Amygdala (tissue), 56 donors: ENCODE results near the gene GSTM4.

Experiments used
- DNase-seq, 56 donors: peaks; one replicate each; lab custom pipeline; 2025; lab: John Stamatoyannopoulos, UW

Gene GSTM4

DNA sequence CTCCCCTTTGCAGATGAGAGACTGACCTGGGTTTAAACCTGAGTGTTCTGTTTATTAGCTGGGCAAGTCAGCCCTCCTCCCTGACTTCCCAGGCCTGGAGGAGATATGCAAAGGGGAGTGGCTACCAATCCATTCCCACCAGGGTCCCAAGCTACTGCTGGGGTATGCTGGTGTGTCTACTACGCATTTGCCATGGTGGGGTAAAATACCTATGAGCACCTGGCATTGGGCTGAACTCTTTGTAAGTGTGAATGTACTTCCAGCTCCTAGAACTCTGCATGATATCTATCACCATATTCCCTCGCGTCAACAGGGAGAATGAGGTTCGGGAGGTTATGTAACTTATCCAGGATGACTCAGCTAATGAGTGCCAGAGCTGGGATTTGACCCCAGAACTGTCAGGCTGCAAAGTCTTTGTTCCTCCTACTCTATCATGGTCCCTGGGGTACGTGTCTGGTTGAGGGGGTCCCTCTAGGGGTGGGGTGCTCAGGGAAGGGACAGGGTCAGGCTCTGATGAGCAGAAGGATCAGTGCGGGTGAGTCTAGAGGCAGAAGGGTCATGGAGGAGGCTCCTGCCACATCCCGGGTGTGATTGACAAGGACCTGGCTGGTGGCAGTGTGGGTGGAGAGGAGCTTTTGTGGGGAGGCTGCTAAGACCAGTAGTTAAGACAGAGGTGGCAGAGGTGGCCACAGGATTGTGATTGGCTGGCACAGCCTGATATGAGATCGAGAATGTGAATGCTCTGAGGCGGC lies 19.5 kb upstream of the GSTM4 start:
- no peak for DNase-seq

DNA sequence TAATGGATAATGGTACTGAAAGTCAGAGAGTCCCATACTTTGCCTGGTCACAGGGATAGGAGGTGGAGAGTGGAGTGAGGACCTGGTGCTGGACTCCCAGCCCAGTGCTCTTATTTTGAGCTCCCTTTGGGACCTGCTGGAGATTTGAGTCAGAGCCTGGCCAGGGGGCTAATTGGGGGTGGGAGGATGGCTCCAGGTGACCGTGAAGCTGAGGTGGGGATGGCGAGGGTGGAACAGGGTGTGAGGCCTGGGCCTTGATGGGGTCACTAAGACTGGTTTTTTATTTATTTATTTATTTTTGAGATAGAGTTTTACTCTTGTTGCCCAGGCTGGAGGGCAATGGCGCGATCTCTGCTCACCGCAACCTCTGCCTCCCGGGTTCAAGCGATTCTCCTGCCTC lies 18.5 kb upstream of the GSTM4 start:
- no peak for DNase-seq

DNA sequence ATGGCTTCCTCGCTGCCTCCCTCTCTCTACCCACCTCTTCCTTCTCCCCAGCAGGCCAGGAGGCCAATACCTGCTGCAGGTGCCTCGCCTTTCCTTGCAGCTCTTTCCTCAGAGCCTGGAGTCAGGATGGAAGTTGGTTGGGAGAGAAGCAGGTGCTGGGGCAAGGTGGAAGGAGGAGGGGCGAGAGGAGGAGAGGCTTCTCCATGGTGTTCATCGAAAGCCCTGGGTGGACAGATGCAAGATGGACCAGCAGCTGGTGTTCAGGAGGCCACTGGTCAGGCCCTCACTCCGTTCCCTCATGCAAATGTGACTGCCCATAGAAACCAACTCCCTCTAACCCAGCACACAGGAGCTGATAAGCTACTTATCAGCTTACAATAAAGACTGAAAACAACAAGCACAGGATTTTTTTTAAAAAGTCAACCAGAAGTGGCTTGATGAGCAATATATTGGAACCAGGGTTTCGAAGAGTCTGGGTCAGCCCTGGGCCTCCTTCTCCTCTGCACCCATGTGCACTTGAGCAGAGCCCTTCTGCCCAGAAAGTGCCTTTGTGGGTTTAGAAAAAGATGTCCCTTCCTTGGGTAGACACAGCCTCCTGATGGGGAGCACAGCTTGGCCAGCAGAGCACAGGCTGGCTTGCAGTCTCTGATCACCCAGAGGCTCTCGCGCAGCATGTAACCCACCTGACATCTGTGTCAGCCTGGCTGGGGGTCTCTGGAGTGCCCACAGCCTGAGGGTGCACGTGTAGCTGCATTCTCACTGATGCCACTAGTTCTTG lies 16.6 kb upstream of the GSTM4 start:
- DNase-seq, result no peak

DNA sequence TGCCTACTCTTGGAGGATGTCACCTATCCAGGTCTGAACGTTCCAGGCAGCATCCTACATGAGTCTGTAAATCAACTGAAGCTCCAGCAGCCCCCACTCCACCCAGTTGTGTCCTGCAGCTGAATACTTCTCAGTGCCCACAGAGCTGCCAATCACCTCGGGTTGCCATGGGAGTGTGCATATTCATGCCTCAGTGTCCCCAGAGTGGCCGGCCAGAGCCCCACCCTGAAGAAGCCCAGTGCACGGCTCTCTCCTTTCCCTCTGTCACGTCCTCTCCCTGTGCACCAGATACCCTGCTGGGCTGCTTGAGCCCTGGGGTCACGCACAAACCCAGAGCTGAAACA lies 16.1 kb upstream of the GSTM4 start:
- no peak for DNase-seq

DNA sequence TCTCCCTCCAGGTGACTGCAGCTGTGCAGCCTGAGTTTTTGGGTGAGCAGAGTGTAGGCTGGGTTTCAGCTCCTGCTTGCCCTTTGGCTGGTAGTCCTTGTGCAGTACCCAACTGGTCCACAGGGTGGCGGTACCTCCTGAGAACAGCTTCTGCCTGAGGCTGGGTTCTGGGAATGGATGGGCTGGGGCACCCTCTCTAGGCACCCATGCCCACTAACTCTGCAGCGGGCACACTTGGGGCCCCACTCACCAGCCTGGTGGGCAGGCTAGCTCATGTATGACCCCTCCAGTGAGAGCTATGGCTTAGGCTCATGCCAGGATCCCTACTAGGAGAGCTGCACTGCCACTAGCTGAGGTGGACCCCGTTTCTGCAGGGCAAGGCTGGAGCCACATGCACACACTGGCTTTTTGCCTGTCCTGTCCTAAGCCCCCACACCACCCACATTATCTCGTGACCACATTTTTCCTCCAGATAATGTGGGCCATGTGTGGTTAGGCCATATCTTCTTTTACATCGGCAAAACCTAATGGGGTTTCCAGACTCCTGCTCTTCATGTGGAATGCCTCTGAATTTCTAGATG lies 15.5 kb upstream of the GSTM4 start:
- peak in 47 of 56 donors; percentile 35 to 91 (median 68) for DNase-seq

DNA sequence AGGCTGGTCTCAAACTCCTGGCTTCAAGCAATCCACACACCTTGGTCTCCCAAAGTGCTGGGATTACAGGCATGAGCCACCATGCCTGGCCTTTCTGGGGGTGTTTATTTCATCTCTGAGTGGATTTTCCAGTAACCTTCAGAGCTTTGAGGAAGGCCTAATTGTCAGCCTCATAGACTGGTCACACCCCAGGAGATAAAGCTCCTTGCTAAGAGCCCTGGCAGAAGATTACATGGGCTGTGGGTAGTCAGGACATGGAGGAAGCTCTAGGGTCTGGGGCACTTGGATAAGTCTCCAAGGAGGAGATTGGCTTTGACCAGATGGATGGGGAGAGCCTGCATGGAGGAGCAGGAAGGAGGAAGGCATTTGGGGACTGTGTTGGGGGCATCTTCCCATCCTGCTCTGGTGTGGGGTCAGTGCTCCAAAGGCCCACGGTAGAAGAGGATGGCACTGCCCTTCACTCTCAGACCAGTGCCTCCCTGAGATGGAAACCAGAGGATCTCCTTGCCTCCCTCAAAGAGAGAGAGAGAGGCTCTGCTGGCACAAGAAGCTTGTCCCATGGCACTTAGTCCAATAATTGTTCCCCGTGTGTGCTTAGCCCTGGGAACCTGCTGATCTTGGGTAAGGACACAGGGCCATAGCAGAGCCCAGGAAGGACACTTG lies 14.7 kb upstream of the GSTM4 start:
- DNase-seq, result no peak

DNA sequence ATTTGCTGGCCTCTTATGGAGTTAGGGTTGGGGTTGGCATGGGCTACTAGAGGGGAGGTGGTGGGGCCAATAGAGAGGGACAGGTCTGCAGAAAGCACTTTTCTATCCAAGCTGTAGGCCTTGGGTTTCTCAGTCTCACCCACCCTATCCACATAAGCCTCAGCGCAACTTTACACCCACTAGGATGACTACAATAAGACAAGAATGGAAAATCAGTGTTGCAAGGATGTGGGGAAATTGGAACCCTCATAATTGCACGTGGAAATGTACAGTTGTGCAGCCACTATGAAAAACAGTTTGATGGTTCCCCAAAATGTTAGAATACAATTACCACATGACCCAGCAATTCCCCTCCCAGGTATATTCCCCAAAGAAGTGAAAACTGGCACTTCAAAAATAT lies 14.0 kb upstream of the GSTM4 start:
- no peak for DNase-seq

DNA sequence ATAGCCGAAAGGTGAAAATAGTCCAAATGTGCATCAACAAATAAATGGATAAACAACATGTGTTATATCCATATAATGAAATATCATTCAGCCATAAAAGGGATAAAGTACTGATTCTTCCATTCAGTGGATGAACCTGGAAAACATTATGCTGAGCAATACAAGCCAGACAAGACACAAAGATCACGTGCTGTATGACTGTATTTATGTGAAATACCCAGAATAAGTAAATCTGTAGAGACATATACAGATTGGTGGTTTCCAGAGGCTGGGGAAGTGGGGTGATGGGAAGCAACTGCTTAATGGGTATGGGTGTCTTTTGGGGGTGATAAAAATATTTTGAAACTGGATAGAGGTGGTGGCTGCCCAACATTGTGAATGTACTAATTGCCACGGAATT lies 13.3 kb upstream of the GSTM4 start:
- no peak for DNase-seq

DNA sequence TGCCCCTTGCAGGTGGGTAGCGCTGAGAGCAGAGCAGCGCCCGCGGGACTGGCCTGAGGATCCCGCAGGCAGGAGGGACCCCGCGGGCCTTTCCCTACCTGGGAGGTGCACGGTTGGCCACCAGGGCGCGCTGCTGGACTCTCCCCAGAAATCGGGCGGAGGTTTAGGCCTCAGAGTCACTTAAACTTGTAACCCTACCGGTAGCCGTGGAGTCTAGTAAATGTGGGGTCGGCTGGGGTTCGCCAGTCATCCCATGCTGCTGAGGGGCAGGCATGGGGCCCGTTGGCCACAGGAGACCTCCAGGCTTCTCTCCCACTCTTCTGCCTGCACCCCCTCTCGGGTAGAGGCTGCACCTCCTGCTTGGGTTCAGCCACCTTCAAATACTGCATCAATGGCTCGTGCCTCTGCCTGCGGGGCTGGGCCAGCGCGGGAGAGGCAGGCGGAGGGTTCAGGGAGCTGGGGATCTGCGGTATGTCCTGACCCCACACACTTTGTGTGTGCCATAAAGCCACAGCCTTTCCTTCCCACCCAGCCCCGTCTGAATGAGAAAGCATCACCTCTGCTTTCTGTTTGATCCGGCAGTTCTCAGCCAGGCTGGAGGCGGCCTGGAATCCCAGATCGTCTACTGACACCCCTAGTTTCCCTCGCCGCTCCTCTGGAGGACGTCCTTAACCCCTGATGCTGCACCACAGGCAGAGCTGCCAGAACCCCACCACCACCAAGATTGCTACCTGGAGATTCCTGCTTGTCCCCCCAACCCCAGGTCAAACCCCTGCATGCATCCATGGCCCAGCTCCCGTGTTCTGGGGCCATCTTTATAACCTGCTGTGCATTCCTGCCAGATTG lies 12.3 kb upstream of the GSTM4 start:
- peak in 28 of 56 donors; percentile 17 to 77 (median 43) for DNase-seq

DNA sequence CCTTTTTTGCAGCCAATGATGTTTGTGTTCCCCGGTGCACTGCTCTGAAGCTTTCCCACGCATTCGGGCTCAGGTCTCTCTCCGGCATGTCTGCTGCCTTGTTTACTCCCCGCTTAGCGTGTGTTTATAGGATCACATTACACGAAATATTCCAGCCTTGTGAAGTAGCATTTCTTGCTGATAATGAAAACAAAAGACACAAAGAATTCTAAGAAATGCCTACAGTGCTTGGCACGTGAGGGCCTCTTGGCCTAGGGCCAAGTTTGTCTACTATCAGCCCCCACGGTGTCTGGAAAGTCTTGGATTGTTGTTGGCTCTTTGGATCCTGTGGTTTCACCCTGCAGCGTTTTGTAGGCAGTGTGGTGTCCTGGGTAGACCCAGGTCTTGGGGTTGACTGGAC lies 11.2 kb upstream of the GSTM4 start:
- no peak for DNase-seq

DNA sequence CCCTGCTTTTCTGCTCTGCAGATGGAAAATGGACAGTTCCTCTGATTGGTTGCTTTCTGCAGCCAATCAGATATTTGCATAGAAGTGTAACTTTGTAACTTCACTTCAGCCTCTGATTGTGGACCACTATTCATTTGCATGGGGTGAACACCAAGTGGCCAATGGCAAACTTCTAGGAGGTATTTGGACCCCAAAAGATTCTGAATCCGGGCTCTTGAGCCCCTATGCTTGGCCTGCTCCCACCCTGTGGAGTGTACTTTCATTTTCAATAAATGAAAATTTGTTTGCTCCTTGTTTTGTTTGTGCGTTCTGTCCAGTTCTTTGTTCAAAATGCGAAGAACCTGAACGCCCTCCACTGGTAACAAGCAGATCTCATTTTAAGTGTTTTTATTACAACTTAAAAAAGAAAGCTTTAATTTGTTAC lies 6.4 kb upstream of the GSTM4 start:
- DNase-seq, result no peak

DNA sequence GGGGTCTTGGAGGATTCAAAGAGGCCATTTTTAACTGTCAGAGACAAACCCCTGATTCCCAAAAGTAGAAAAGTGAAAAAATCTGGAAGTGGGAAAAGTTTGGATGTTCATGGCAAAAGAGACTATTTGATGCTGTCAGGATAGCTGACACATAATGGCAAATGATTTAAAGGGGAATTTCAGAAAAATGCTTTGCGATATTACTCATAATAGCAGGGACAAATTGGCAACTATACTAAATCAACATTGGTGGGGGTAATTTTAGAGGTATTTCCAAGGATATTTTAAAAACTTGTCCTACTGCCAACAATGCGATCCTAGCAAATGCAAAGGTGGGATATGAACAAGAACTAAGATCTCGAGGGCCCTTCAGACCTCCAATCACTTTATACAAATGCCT lies 5.3 kb upstream of the GSTM4 start:
- DNase-seq, result no peak

DNA sequence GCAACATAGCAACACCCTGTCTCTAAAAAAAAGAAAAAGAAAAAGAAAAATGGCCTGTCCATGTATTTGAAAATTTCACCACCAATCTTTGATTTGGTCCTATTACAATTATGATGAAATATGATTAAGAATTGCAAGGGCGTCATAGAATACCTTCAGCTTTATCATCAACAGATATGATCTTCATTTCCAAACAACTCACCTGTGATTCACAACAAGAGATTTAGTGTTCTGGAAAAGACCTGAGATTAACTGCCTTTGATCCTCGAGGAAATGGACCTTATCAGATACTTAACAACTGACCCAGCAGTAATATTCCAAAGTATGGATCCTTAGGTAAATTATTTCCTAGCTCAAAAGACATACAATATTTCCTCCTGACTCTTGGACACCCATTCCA lies 3.5 kb upstream of the GSTM4 start:
- no peak for DNase-seq

DNA sequence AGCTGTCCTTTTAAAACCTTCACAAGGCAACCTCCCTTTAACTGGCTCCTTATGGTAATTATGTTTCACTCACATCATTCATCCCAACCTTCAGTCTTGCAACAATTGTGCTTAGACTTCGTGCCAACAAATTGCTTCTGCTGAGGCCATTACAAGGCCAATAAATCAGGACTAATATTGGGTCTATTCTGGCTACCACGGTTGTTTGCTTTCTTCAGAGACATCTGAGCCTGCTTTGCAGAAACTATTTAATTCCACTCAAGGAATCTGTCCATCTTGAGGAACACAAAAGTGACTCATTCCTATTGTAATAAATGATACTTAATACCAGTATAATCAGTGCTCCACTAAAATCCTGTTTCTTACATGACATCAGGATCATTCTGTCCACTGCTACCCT lies 2.6 kb upstream of the GSTM4 start:
- DNase-seq, result no peak

DNA sequence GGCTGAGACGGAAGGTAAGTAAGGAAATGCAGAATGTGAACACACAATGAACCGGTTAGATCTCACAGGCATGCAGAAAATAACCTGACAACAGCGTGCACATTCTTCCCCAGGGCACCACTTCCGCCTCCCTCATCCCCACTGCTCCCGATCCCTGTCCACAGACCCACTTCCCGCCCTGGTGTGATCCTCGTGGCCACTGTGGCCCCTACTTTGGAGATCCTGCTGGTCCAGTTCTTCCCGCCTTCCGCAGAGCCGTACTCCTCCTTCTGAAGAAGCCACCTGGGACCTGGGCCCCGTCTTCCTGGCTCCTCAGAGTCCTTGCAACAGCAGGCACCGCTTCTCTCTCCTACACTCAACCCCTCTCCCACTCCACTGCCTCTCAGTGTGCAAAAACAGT lies 1.4 kb upstream of the GSTM4 start:
- DNase-seq, result no peak

DNA sequence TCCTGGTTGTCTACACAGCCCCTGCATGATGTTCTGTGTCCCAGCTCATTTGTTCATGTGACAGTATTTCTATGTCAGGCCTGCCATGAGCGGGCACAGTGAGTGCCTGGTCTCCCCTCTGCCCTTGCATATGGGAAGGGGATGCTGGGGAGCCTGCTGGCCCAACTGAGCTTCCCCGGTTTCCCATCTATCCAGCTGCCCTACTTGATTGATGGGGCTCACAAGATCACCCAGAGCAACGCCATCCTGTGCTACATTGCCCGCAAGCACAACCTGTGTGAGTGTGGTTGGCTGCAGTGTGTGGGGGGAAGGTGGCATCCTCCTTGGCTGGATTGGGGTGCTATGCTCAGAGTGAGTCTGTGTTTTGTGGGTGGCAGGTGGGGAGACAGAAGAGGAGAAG lies 1.5 kb downstream of the GSTM4 start:
- no peak for DNase-seq

DNA sequence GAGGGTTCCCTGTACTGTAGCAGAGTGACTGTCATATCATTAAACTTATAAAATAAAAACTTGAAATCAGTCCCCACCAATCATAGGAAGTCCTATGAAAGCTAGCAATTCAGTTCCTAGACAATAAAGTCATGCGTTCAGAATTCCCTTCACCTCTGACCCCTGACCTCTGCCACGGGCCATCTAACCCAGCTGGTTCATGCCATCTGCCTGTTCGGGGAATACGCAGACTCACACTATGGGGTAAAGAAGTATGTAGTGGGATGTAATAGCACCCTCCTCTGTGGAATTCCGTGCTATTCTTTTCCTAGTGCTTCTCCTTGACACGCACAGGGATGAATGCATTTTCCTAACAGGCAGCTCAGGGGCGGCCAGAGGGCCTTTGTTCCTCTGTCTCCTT lies 2.1 kb downstream of the GSTM4 start:
- DNase-seq, result no peak

DNA sequence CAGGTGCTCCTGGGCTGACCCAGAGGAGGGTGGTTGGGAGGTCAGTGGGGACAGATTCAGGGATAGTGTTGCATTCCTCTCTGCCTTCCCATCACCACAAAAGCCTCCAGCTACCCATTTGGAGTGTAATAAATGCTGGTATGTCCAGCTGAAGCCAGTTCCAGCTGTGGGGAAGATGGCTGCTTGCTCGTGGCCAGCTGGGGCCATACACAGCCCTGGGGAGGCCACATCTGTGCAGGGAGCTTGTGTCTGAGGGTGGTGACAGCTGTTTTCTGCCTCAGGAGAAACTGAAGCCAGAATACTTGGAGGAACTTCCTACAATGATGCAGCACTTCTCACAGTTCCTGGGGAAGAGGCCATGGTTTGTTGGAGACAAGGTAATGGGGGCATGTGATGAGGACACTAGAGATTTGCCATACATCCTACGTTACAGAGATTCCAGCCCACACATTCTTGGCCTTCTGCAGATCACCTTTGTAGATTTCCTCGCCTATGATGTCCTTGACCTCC lies 2.7 kb downstream of the GSTM4 start:
- no peak for DNase-seq

DNA sequence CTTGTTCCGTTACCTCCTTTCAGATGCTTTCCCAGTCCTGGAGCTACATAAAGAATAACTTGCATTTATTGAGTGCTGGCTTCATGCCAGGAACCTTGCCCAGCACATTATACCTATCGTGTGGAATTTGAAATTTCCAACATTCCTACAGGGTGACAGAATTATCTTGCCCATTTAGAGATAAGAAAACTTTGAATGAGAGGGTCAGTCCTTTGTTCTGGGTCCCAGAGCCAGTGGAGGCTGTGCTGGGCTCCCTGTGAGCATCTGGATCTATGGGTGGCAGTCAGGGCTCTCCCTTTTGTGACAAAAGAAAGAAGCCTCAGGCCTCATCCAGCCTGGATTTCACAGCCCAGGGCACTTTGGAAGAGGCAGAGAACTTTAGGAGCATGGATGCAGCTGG lies 3.2 kb downstream of the GSTM4 start:
- no peak for DNase-seq

DNA sequence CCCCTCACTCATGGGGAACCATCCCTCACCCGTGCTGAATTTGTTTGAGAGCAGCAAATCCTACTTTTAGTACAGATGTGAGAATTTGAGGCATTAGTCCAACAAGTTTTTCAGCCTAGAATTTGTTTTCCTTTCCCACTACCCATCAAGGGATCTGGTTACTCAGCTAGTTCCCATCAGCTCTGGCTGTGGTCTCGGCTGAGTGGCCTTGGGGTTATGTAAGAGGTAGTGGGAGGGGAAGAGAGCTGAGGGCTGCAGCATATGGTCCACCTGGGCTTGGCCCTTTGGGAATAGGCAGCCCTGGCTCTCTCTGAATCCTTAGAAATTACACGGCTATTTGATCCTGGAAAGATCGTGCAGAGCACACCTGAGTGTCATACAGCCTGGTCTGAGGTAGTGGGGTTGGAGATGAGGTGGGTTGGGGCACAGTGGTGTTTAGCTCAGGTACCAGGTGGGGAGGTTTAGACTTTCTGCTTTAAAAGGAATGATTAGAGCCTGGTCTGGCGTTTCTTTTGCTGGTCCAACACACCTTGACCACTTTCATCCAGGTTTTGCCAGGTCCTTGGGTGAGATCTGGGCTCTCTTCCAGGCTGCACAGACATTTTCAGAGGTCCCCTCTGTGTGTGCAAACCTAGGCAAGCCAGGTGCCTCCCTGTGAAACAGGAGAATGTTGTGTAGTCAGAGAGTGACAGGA lies 4.2 kb downstream of the GSTM4 start:
- DNase-seq, result no peak
